Measurements from ENCODE around the gene TMEM131L. TPM values are rescaled to one million over a fixed set of nuclear protein-coding genes. Genes with fewer than 3 reads are reported as not detected.
"Not testable (repeated sequence)": the region's sequence is repeated elsewhere in the genome, so short reads cannot be mapped to it uniquely, and the experiment has no call there.

TMEM131L gene
- total RNA-seq, 1 donor, result 143 TPM

- H3K9me3 ChIP-seq (ENCODE audit: low read depth, low read length), result no peaks in the 10 kb centered on the region
- H3K4me1 ChIP-seq (ENCODE audit: insufficient read depth, low read length), result peaks cover 58% of the 10 kb centered on the region
- H3K4me3 ChIP-seq (ENCODE audit: low read length), result no peak overlapping the region
- no peaks in the 10 kb centered on the region for H3K27me3 ChIP-seq (ENCODE audit: insufficient read depth, low read length)
Observed at GRCh38 chr4:153501578-153501977, 35.4 kb downstream of the TMEM131L start.

DNA sequence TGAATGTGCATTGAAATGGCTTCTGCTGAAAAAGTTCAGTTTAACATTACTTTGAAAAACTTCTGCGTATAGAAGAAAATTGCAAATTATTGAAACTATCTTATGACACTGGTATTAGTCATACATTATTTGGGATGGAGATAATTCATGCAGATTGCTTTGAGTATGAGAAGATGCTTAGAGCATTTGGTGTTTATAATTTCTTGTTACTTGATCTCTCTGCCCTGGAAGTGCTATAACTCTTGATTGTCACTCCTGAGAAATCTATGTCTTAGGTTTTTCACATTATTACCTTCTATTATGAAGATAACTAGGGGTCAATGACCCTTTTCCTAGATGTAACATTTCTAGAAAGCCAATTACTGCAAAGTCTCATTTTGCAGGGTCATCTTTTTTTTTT lies 36.4 kb downstream of the TMEM131L start:
- Histone ChIP-seq H3K4me3 (ENCODE audit: low read length) (no peak overlapping the region), H3K27me3 (ENCODE audit: insufficient read depth, low read length) (no peaks in the 10 kb centered on the region), H3K9me3 (ENCODE audit: low read depth, low read length) (no peaks in the 10 kb centered on the region), H3K4me1 (ENCODE audit: insufficient read depth, low read length) (peaks cover 52% of the 10 kb centered on the region)

DNA sequence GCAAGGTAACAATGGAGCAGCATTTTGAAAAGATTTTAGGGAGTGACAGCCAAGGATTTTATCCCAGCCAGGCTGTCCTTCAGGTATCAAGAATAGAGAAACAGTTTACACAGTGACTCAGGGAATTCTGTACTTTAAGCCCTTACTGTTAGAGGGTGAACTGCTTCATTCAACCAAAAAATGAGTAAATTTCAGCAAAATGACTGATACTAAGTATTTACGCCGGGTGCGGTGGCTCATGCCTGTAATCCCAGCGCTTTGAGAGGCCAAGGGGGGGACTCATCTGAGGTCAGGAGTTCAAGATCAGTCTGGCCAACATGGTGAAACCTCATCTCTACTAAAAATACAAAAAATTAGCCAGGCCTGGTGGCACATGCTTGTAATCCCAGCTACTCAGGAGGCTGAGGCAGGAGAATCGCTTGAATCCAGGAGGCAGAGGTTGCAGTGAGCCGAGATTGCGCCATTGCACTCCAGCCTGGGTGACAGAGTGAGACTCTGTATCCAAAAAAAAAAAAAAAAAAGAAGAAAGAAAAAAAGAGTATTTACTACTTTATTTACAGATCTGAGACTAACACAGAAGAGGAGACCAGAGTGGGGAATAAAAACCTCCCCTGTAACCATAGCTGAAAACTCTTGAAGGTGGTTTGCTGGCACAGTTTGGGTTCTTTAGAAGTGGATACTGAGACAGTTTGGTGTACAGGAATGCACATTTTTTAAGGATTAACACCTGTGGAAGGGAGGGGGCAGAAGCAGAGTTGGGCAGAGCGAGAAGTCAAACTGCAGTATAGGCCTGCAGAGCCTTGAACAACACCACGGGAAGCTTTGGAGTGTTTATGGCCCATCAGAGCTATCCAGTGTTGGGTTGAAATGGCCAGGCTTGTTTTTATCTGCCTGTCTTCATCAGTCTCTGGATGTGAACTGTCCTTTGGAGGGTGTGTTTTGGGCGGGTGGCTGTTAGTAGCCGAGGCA lies 40.5 kb downstream of the TMEM131L start:
- Histone ChIP-seq H3K27me3 (ENCODE audit: insufficient read depth, low read length) (no peaks in the 10 kb centered on the region), H3K4me3 (ENCODE audit: low read length) (no peak overlapping the region), H3K9me3 (ENCODE audit: low read depth, low read length) (no peaks in the 10 kb centered on the region), H3K4me1 (ENCODE audit: insufficient read depth, low read length) (peaks cover 24% of the 10 kb centered on the region)

DNA sequence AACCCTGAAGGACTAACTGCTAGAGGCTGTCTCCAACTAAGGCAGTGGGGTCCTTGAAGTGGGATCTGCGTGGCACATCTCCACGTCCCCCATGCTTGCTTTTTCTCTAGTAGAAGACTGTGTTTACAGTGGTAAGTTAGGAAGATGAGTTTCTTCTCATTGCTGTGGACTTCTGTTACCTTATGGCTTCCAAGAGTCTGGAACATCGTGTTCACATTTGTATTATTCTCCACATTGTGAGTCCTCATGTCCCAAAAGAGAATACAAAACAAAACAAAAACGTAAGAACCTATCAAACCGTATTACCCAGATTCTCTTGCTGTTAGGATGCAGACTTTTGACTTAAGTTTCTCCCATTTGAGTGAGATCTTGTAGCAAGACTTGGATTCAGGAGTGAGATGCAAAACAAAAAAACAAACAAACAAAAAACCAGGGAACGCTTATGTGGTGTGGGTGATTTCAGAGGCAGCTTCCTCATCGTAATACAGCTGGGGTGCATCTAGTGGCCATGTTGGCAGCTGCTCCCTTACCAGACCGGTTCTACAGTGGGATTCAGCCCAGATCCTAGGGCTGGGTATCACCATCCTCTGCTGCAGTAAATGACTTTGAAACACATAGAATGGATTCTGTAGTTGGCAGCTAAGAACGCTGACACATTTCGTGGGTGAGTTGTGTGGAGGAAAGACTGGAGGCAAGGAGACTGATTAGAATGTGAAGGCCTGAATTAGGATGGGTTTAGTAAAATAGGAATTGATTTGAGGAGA lies 41.3 kb downstream of the TMEM131L start:
- H3K4me1 ChIP-seq (ENCODE audit: insufficient read depth, low read length), result peaks cover 19% of the 10 kb centered on the region
- H3K9me3 ChIP-seq (ENCODE audit: low read depth, low read length), result no peaks in the 10 kb centered on the region
- H3K27me3 ChIP-seq (ENCODE audit: insufficient read depth, low read length), result no peaks in the 10 kb centered on the region
- H3K4me3 ChIP-seq (ENCODE audit: low read length), result no peak overlapping the region

DNA sequence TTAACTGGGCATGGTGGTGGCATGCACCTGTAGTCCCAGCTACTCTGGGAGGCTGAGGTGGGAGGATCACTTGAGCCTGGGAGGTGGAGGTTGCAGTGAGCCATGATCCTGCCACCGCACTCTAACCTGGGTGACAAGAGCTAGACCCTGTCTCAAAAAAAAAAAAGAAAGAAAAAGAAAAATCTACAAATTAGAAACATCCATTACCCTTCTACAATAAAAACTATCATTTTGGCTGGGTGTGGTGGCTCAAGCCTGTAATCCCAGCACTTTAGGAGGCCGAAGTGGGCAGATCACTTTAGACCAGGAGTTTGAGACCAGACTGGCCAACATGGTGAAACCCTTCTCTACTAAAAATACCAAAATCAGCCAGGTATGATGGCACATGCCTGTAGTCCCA lies 43.1 kb downstream of the TMEM131L start:
- H3K4me1 ChIP-seq (ENCODE audit: insufficient read depth, low read length), result peaks cover 28% of the 10 kb centered on the region
- not testable (repeated sequence) for H3K4me3 ChIP-seq (ENCODE audit: low read length); H3K9me3 ChIP-seq (ENCODE audit: low read depth, low read length); H3K27me3 ChIP-seq (ENCODE audit: insufficient read depth, low read length)

- H3K9me3 ChIP-seq (ENCODE audit: low read depth, low read length), result no peaks in the 10 kb centered on the region
- H3K4me1 ChIP-seq (ENCODE audit: insufficient read depth, low read length), result peaks cover 29% of the 10 kb centered on the region
- H3K27me3 ChIP-seq (ENCODE audit: insufficient read depth, low read length), result no peaks in the 10 kb centered on the region
- no peak overlapping the region for H3K4me3 ChIP-seq (ENCODE audit: low read length)
Observed at GRCh38 chr4:153509724-153510123, 43.6 kb downstream of the TMEM131L start.

DNA sequence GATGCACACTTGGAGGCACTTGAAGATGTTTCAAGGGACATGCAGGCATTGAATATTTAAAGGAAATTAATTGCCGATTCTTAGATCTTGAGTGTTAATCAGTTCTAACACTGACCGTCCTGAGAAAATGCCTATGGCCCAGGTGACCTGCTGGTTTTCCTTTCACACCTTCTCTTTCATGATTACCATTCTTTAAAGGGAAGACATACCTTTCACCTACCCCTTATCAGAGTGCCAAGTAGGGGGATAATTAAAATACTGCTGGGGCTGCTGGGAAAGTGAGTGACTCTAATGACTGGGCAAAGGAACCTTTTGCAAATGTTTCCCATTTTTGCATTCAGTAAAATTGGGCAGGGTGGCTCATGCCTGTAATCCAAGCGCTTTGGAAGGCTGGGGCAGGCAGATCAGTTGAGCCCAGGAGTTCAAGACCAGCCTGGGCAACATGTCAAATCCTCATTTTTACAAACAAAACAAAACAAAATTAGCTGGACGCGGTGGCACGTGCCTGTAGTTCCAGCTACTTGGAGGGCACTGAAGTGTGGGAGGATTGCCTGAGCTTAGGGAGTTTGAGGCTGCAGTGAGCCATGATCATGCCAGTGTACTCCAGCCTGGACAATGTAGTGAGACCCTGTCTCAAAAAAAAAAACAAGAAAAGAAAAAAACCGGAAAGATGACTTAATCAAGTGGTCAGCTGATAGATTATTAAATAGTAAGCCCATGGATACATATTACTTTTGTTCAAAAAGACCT lies 44.3 kb downstream of the TMEM131L start:
- Histone ChIP-seq H3K4me1 (ENCODE audit: insufficient read depth, low read length) (peaks cover 26% of the 10 kb centered on the region), H3K27me3 (ENCODE audit: insufficient read depth, low read length) (no peaks in the 10 kb centered on the region), H3K4me3 (ENCODE audit: low read length) (no peak overlapping the region), H3K9me3 (ENCODE audit: low read depth, low read length) (no peaks in the 10 kb centered on the region)

DNA sequence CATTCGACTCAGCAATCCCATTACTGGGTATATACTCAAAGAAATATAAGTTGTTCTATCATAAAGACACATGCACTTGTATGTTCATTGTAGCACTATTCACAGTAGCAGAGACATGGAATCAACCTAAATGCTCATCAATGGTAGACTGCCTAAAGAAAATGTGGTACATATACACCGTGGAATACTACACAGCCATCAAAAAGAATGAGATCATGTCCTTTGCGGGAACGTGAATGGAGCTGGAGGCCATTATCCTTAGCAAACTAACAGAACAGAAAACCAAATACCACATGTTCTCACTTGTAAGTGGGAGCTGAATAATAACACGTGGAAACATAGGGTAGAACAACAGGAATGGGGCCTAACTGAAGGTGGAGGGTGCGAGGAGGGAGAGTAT lies 44.9 kb downstream of the TMEM131L start:
- H3K4me1 ChIP-seq (ENCODE audit: insufficient read depth, low read length), result peaks cover 22% of the 10 kb centered on the region
- H3K27me3 ChIP-seq (ENCODE audit: insufficient read depth, low read length), result no peaks in the 10 kb centered on the region
- H3K9me3 ChIP-seq (ENCODE audit: low read depth, low read length), result no peaks in the 10 kb centered on the region
- H3K4me3 ChIP-seq (ENCODE audit: low read length), result no peak overlapping the region

- Histone ChIP-seq H3K9me3 (ENCODE audit: low read depth, low read length) (no peaks in the 10 kb centered on the region), H3K4me1 (ENCODE audit: insufficient read depth, low read length) (peaks cover 19% of the 10 kb centered on the region), H3K4me3 (ENCODE audit: low read length) (no peak overlapping the region), H3K27me3 (ENCODE audit: insufficient read depth, low read length) (no peaks in the 10 kb centered on the region)
Observed at GRCh38 chr4:153512162-153512852, 46.1 kb downstream of the TMEM131L start.

DNA sequence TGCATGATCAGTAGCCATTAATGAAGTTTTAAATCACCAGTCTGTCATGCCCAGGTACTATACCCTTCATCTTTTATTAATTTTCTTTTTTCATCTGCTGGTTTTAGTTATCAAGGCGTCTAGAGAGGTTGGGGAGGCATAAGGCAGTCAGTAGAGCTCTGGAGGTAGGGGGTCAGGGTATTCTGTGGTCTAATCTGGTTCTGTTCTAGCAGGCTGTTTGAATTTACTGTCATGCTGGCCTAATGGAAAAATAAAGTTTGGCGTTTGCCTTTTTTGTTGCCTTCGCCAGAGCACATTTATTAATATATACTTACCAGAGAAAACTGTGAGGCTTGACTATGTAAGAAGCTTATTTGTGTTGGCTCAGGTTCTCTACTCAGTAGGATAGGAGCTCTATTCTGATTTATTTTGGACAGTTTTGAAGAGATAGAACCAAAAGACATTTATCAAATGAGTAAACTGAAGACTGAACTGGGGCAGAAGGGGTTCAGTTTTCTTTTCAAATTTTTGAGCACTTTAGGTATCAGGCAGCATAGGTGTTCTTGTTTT lies 46.9 kb downstream of the TMEM131L start:
- Histone ChIP-seq H3K27me3 (ENCODE audit: insufficient read depth, low read length) (no peaks in the 10 kb centered on the region), H3K9me3 (ENCODE audit: low read depth, low read length) (no peaks in the 10 kb centered on the region), H3K4me1 (ENCODE audit: insufficient read depth, low read length) (peaks cover 21% of the 10 kb centered on the region), H3K4me3 (ENCODE audit: low read length) (no peak overlapping the region)

DNA sequence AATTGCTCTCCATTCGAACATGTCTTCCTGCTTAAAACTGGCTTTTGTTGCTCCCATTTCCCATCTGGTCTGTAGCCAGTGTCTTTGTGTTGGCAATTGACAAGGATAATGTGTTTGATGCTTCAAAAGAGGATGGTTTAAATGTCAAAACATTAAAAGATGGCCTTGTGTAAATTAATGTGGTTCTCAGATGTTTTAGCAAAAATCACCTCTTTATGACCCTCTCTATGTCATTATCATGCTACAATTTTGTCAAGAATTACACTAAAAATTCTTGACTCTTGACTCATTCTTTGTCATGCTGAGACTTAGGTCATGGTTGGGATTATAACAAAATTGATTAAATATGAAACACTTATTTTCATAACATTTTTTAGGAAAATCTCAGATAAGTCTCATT lies 47.4 kb downstream of the TMEM131L start:
- Histone ChIP-seq H3K4me3 (ENCODE audit: low read length) (no peak overlapping the region), H3K4me1 (ENCODE audit: insufficient read depth, low read length) (peaks cover 24% of the 10 kb centered on the region), H3K27me3 (ENCODE audit: insufficient read depth, low read length) (no peaks in the 10 kb centered on the region), H3K9me3 (ENCODE audit: low read depth, low read length) (no peaks in the 10 kb centered on the region)

- H3K9me3 ChIP-seq (ENCODE audit: low read depth, low read length), result no peaks in the 10 kb centered on the region
- no peaks in the 10 kb centered on the region for H3K27me3 ChIP-seq (ENCODE audit: insufficient read depth, low read length)
- peaks cover 29% of the 10 kb centered on the region for H3K4me1 ChIP-seq (ENCODE audit: insufficient read depth, low read length)
- H3K4me3 ChIP-seq (ENCODE audit: low read length), result no peak overlapping the region
Observed at GRCh38 chr4:153514001-153514526, 47.9 kb downstream of the TMEM131L start.

- no peaks in the 10 kb centered on the region for H3K9me3 ChIP-seq (ENCODE audit: low read depth, low read length)
- H3K27me3 ChIP-seq (ENCODE audit: insufficient read depth, low read length), result no peaks in the 10 kb centered on the region
- H3K4me1 ChIP-seq (ENCODE audit: insufficient read depth, low read length), result peaks cover 37% of the 10 kb centered on the region
- no peak overlapping the region for H3K4me3 ChIP-seq (ENCODE audit: low read length)
Observed at GRCh38 chr4:153514688-153515426, 48.7 kb downstream of the TMEM131L start.
